HCT116 (cell line): ENCODE results near the gene SLC66A2.

Experiments
- JUND ChIP-seq: IDR thresholded peaks from 2 replicates; pipeline ENCODE4 v1.6.1; 2012
- MAX ChIP-seq: IDR thresholded peaks from 2 replicates; pipeline ENCODE4 v1.6.1; 2012
- POLR2A ChIP-seq: IDR thresholded peaks from 2 replicates; pipeline ENCODE4 v1.7.0; 2011; ENCODE audit warnings: borderline replicate concordance; ENCODE audit not compliant: insufficient read depth, insufficient read length; ENCODE audit errors: extremely low read depth
- POLR2AphosphoS5 ChIP-seq: IDR thresholded peaks from 2 replicates; pipeline ENCODE4 v1.6.1; 2011; ENCODE audit warnings: mild to moderate bottlenecking, low read depth, low read length, moderate library complexity
- SRF ChIP-seq: IDR thresholded peaks from 2 replicates; pipeline ENCODE4 v1.6.1; 2012; ENCODE audit warnings: low read depth
- TF ChIP-seq, protein P1 (sequence below): IDR thresholded peaks from 2 replicates; pipeline ENCODE4 v1.6.1; 2012
- TF ChIP-seq, protein P2 (sequence below), 3 experiments: fragments of 200-600 bp in 1 of 3; sonication (generic) in 1 of 3; IDR thresholded peaks in 2 of 3; conservative IDR thresholded peaks in 1 of 3; 2 replicates each; pipeline ENCODE4 v1.5.1; 2012 to 2017; ENCODE audit warnings: low read depth in 2 of 3, low read length in 2 of 3, antibody characterized with exemption in 1 of 3, borderline replicate concordance in 1 of 3, control low read depth in 1 of 3, mild to moderate bottlenecking in 1 of 3, mixed read lengths in 1 of 3, mixed run types in 1 of 3, moderate library complexity in 1 of 3; ENCODE audit not compliant: insufficient read depth in 1 of 3
- TF ChIP-seq, protein P3 (sequence below): IDR thresholded peaks from 2 replicates; pipeline ENCODE4 v1.6.1; 2012; ENCODE audit warnings: low read depth

DNA sequence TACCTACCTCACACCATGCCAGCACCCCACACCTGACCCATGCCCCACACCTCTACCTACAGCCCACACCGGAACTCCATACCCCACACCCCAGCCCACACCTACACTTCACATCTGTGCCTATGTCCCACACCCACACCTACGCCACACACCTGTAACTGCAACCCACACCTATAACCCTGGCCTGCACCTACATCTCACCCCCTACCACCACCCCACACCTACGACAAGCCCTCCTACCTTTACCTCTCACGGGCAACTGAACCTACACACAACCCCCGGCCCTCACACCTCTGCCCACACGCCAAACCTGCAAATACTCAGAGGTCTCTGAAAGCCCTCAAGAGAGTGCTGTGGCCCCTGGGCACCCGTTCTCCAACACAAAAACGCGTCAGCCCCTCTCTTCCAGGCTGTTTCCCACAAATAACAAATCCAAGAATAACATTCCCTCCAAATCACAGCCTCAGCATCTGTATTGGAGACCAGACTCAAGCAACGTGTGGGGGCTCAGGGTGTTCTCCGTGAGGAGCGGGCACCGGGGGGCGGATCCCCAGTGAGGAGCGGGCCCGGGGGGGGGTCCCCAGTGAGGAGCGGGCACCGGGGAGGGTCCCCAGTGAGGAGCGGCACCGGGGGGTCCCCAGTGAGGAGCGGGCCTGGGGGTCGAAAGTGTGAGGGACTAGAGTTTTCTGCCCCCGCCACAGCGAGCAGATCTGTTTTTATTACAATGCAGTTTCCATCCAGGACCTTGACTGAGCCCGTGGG lies 33.4 kb downstream of the SLC66A2 start:
- TF ChIP-seq JUND (no peak), MAX (no peak), POLR2A (no peak), POLR2AphosphoS5 (no peak), SRF (no peak)
- TF ChIP-seq, protein P1, sequence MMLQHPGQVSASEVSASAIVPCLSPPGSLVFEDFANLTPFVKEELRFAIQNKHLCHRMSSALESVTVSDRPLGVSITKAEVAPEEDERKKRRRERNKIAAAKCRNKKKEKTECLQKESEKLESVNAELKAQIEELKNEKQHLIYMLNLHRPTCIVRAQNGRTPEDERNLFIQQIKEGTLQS: no peak
- TF ChIP-seq, protein P2, sequence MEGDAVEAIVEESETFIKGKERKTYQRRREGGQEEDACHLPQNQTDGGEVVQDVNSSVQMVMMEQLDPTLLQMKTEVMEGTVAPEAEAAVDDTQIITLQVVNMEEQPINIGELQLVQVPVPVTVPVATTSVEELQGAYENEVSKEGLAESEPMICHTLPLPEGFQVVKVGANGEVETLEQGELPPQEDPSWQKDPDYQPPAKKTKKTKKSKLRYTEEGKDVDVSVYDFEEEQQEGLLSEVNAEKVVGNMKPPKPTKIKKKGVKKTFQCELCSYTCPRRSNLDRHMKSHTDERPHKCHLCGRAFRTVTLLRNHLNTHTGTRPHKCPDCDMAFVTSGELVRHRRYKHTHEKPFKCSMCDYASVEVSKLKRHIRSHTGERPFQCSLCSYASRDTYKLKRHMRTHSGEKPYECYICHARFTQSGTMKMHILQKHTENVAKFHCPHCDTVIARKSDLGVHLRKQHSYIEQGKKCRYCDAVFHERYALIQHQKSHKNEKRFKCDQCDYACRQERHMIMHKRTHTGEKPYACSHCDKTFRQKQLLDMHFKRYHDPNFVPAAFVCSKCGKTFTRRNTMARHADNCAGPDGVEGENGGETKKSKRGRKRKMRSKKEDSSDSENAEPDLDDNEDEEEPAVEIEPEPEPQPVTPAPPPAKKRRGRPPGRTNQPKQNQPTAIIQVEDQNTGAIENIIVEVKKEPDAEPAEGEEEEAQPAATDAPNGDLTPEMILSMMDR (IDR thresholded peaks at IDR 0.05 in 2 of 3, conservative IDR thresholded peaks at IDR 0.05 in 1 of 3; ENCODE audit: borderline replicate concordance in 1 of 3, insufficient read depth in 1 of 3, low read depth in 2 of 3, low read length in 2 of 3): no peak
- TF ChIP-seq, protein P3, sequence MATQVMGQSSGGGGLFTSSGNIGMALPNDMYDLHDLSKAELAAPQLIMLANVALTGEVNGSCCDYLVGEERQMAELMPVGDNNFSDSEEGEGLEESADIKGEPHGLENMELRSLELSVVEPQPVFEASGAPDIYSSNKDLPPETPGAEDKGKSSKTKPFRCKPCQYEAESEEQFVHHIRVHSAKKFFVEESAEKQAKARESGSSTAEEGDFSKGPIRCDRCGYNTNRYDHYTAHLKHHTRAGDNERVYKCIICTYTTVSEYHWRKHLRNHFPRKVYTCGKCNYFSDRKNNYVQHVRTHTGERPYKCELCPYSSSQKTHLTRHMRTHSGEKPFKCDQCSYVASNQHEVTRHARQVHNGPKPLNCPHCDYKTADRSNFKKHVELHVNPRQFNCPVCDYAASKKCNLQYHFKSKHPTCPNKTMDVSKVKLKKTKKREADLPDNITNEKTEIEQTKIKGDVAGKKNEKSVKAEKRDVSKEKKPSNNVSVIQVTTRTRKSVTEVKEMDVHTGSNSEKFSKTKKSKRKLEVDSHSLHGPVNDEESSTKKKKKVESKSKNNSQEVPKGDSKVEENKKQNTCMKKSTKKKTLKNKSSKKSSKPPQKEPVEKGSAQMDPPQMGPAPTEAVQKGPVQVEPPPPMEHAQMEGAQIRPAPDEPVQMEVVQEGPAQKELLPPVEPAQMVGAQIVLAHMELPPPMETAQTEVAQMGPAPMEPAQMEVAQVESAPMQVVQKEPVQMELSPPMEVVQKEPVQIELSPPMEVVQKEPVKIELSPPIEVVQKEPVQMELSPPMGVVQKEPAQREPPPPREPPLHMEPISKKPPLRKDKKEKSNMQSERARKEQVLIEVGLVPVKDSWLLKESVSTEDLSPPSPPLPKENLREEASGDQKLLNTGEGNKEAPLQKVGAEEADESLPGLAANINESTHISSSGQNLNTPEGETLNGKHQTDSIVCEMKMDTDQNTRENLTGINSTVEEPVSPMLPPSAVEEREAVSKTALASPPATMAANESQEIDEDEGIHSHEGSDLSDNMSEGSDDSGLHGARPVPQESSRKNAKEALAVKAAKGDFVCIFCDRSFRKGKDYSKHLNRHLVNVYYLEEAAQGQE: no peak
